G401 (cell line): ENCODE measurements around the gene RHOH. TPM values are rescaled to one million over a fixed set of nuclear protein-coding genes. Genes with fewer than 3 reads are reported as not detected.
"Not testable (repeated sequence)": the region's sequence is repeated elsewhere in the genome, so short reads cannot be mapped to it uniquely, and the experiment has no call there.

Experiments used
- DNase-seq: peaks from one replicate; pipeline ENCODE4 v3.0.0-alpha.2; 2015; ENCODE audit warnings: low spot score
- in situ Hi-C: cut with HindIII; loops from 2 replicates; pipeline ENCODE4 v1.10.0; 2016; ENCODE audit warnings: low sequenced_read_pairs, mixed read lengths
- total RNA-seq: library from RNA; depleted of rRNA; stranded (reverse); fragments of >200 nt; shearing (Covaris generic); gene quantifications from 2 replicates; pipeline ENCODE4 v1.2.3, GENCODE V29; 2014; rRNA removed

Gene RHOH, protein sequence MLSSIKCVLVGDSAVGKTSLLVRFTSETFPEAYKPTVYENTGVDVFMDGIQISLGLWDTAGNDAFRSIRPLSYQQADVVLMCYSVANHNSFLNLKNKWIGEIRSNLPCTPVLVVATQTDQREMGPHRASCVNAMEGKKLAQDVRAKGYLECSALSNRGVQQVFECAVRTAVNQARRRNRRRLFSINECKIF
- 36.6 and 48.6 TPM in 2 replicates for total RNA-seq

- peak; percentile 27 for DNase-seq
These were observed at the start of gene RHOH for GRCh38 chr4:40196724-40197281. Gene RHOH (plus strand): TSS chr4:40197031. CDS start chr4:40243387, 46,356 bp downstream.

GRCh38 chr4:40147490-40147889 is 49.3 kb upstream of the RHOH start:
- DNase-seq, in situ Hi-C loops: not testable (repeated sequence)

More at GRCh38 chr4:40196724-40197281, at the start of gene RHOH:
- in situ Hi-C loops, result no loop called here

GRCh38 chr4:40149960-40150385 is 46.9 kb upstream of the RHOH start:
- peak; percentile 50 for DNase-seq
- in situ Hi-C loops, result no loop called here

DNA sequence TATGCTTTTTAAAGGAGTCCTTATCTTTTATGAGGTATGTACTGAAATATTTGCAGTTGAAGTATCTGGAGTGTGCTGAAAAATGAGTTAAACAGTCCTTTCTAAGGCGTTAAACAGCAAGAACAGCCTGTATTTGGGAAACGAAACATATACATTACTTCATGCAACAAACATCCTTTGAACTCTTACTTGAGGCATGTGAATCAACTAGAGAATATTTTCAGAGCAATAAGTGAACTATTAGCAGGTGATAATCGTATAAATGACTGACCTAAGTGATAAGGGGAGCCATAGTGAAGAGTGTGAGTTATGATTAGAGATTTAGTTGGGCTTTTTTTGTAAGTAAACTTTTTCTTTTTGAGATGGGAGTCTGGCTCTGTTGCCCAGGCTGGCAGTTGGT is 45.9 kb upstream of the RHOH start:
- in situ Hi-C loops, result no loop called here
- no peak for DNase-seq

DNA sequence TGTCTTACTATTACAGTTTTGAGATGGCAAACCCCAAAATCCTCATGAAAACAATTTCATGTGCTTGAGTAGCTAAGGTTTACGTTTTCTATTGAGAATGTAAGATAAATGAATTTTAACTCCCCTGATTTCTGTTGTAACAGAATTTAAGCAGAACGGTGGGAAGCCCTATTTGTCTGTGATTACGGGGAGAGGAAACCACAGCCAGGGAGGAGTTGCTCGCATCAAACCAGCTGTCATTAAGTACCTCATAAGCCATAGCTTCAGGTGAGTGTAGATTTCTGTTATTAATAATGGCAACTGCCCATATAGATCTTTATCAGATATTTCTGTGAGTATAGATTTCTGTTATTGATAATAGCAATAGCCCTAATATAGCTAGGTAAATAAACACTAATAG is 44.2 kb upstream of the RHOH start:
- DNase-seq, result no peak
- in situ Hi-C loops, result no loop called here

- in situ Hi-C loops, result no loop called here
- DNase-seq, result no peak
These were observed 39.4 kb upstream of the RHOH start for GRCh38 chr4:40157436-40157835.

DNA sequence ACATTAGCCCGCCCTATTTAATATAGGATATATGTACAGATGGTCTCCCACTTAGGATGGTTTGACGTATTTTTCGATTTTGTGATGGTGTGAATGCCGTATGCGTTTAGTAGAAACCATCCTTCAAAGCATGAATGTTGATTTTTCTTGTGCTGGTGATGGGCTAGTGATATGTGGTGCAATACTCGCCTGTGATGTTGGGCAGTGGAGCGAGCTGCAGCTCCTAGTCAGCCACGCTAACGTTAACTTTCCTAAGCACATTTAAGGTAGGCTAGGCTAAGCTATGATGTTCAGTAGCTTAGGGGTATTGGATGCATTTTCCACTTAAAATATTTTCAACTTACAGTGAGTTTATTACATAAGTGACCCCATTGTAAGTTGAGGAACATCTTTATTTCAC is 36.6 kb upstream of the RHOH start:
- no peak for DNase-seq
- in situ Hi-C loops, result no loop called here

DNA sequence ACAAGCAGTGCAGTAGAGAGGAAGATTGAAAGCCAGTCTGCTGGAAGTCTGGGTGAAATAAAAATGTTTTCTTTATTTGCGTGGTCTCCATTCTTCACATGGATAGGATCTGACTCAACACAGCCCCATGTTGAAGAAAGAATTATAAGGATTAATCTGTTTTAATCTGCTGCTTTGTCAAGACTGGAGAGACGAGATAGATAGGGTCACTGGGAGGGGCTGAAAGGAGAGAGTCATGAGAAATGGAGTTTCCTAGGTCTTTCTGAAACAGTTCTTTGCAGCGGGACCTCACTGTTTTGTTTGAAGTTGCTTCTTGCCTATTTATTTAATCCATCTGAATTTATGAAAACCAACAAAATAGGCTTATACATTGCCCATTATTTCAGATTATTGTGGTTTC is 32.4 kb upstream of the RHOH start:
- no peak for DNase-seq

DNA sequence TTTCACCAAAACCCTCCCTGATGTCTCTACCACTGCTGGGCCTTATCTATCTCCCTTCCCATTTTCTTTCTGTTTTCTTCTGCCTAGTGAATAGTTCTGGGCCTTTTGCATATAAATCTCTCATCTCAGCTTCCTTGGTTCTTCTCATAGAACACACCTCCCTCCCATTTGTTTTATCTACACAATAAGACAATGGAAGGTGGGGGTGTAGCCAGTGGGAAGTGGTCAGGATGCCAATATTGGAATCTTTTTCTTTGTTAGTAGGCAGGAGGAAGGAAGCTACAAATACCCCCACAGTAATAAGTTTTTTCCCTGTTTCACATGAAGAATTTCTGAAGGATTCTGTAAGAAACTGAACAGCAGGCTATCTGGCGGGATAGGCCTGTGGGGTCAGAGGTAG is 30.9 kb upstream of the RHOH start:
- no peak for DNase-seq
- in situ Hi-C loops, result no loop called here

More for the DNA sequence above, 32.4 kb upstream of the RHOH start:
- in situ Hi-C loops, result no loop called here

DNA sequence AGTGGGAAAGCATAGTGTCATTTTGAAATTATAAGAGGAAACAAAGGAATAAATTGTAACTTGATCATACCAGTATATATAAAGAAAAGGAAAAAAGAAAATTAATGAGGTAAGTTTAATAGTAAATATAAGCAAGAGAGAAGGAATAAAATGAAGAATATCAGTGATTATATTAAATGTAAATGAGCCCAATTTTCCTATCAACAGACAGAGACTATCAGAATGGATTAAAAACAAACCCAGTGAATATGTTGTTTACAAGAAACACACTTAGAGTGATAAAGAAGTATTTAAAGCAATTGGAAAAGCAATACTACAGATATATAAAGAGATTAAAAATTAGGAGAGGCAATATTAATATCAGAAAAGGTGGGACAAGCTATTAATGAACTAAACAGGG is 28.8 kb upstream of the RHOH start:
- no peak for DNase-seq
- in situ Hi-C loops, result no loop called here

DNA sequence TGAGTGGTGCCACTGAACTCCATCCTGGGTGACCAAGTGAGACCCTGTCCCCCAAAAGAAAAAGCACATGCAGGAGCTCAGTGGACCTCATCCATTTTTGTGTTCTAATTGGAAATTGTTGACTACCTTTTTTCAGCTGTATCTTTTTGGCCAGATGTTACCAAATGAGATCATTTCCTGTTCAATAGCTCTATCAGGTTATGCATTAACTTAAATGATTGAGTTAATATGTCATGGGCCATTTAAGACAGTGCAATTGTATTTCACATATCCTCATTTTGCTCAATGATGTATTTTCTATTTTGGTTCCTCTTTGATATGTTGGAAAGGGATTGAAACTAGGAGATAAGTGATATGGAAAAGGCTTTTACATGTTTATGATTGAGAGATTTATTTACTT is 26.2 kb upstream of the RHOH start:
- no peak for DNase-seq
- in situ Hi-C loops, result no loop called here

- in situ Hi-C loops, result no loop called here
- no peak for DNase-seq
These were observed 23.4 kb upstream of the RHOH start for GRCh38 chr4:40173470-40173875.

DNA sequence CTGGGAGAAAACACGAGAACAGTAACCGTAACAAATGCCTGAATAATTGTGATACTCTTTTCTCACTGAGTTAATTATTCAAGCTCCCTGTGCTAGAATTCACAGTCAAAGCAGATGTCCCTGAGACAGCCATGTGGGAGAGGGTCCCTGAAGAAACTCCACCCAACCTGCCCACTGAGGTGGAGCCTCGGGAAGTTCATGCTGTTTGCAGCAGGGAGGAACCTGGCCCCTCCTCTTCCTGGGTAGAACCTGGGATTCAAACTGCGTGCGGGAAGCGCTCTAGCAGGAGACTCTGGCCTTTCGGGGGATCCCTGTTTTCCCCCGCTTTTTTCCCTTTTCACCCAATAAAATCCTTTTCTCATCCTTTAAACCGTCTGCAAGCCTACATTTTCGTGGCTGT is 20.2 kb upstream of the RHOH start:
- in situ Hi-C loops, result no loop called here
- DNase-seq, result no peak

GRCh38 chr4:40177591-40177990 is 19.2 kb upstream of the RHOH start:
- in situ Hi-C loops, result no loop called here
- no peak for DNase-seq

DNA sequence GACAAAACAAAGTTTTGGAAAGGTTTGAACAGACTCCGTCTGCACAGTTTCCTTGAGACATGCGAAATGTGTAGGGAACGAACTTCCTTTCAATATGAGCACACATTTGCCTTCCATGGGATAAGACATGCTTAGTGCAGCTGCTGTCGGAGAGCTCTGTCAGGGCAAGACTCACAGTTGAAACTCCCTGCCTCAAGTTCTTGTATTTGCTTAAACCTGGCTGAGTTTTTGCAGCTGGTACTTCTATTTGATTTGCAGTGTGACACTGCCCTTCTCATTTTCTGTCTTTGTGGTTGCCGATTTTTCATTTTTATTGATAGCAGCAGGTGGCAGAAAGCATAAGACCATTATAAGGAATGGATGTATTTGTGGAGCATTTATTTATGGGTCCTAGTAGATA is 18.2 kb upstream of the RHOH start:
- no peak for DNase-seq
- in situ Hi-C loops, result no loop called here

GRCh38 chr4:40179360-40179759 is 17.5 kb upstream of the RHOH start:
- DNase-seq, result no peak
- in situ Hi-C loops, result no loop called here

DNA sequence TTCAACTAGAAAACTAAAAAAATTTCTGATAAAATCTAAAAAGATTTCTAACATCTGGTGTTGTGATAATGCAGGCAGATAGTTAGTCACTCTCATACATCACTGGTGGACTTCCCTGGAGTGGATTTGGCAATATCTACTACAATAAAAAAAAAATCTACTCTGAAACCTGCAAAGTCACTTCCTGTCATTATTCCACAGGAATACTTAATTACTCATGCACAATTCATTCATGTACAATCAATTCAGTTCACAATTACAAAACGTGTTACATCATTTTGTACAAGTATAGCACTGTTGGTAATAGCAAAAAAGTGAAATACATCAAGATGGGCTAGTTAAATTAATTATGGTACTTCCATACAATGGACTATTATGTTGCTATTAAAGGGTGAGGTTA is 16.5 kb upstream of the RHOH start:
- in situ Hi-C loops, result no loop called here
- DNase-seq, result no peak

DNA sequence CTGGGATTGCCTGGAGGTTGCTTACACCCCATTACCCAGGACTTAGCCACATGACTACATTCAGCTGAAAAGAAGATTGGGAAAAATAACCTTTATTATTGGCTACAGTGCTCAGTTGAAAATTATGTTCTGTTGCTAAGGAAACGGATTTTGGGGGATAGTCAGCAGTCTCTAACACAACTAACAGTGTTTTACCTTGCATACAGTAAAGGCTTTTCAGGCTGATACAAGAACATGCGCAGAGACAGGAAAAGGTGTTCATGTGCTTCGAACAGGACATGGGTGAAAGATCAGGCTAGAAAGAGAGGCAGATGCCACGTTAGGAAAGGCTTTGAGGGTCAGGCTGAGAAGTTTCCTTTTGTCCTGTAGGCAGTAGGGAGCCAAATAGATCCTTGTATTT is 14.8 kb upstream of the RHOH start:
- in situ Hi-C loops, result no loop called here
- no peak for DNase-seq

GRCh38 chr4:40182954-40183353 is 13.9 kb upstream of the RHOH start:
- no peak for DNase-seq
- in situ Hi-C loops, result no loop called here

DNA sequence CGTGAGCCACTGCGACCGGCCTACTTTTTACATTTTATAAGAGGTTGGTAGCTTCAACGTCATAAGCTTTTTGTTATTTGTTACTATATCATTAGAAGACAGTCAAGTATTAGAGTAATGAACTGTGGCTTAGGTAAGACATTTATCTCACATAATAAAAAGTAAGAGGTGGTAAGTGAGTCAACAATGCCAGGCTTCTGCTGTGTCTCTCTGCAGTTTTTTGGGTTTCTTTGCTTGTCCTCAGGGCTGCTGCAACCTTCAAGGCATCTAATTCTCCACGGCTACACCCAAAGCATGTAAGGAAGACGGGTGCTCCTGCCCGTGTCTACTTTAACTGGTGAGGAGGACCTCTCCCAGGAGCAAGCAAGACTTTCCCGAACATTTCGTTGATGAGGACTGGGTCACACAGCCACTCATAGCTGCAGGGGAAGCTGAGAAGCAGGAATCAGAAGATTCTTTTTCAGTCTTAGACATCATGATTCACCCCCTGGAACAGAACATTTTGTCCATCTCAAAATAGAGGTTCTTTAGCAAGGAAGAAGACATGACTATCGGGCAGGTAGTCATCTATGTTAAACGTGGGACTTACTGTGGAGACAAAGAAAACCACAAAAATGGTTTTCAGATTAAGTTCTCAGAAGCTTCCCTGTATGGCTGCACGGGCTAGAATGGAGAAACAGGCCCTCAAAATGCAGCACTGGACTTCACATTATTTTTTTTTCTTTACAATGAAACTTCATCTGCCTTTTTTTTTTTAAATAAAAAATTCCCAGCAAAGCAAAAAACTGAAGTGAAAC is 13.0 kb upstream of the RHOH start:
- no peak for DNase-seq
- in situ Hi-C loops, result no loop called here
